ENCODE data around the gene FSIP1. TPM values are rescaled to one million over a fixed set of nuclear protein-coding genes. Genes with fewer than 3 reads are reported as not detected.

Gene FSIP1
- total and polyA plus RNA-seq, 9 donors: 0.13 to 6.8 (median 0.79) TPM

DNA sequence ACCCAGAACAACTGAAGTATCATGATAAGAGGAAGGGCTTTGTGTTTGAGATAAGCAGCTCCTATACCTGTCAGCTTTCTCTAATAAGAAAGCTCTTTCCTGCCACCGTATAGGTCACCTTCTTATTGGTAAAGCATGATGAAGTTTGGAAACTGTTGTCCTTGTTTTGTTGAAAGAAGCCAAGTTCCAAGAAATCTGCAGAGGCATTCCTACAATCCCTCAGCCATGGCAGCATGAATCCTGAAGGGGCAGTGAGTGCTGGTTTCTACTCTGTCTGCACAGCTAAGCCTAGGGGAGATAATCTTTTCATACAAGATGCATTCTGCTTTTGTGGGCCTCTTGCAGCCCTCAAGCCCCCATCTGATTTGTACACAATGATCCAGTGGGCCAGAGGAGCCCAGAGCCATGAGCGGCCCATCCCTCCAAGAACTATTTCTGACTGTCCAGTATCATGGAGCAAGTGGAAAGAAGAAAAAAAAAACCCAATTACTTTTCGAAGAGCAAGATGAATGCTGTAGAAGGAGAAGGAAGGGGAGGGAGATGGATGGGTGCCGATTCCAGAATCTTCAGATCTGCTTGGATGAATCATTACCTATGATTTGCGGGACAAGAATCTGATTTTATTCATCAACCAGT, 203.7 kb downstream of the FSIP1 start:
- Histone ChIP-seq H3K27ac (peak overlapping the region in 1 of 2 donors; percentile 93), H3K36me3 (no peaks in the 10 kb centered on the region), H3K4me1 (ENCODE audit: insufficient read depth) (peaks cover 13% of the 10 kb centered on the region), H3K4me3 (peak overlapping the region; percentile 92), H3K27me3 (no peaks in the 10 kb centered on the region), H3K9me3 (no peaks in the 10 kb centered on the region)
- 39 to 52% (median 50%) methylated on average over 5 of the region's 5 CpGs for WGBS, 3 donors
- DNase-seq: no peak
- intact Hi-C loops (cut with DNase I): loop anchor here in 1 of 4 donors (10.0 kb wide), 1 partner anchor 84 kb away; no protein-coding TSS in a partner anchor
- no peak for TF ChIP-seq POLR2A (IDR thresholded peaks at IDR 0.05)

DNA sequence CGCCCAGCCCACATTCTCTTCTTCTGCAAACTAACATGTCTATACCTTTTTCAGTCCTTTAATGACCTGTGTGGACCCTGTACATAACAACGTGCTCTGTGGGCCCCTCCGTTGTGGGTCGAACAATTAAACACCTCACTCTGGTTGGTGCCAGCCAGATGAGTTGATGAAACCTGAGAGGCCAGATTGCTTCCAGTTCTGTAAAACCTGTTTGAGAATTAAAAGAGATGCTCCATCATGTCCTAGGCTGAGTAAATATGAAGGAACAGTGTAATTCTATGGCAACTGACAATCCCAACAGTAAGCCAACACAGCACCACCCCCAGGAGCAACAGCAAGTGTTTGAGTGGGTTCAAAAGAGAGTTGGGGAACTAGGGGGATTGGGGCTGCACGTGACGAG, 207.5 kb downstream of the FSIP1 start:
- intact Hi-C loops (cut with DNase I): loop anchor here in 1 of 4 donors (10.0 kb wide), 1 partner anchor 80 kb away; no protein-coding TSS in a partner anchor

DNA sequence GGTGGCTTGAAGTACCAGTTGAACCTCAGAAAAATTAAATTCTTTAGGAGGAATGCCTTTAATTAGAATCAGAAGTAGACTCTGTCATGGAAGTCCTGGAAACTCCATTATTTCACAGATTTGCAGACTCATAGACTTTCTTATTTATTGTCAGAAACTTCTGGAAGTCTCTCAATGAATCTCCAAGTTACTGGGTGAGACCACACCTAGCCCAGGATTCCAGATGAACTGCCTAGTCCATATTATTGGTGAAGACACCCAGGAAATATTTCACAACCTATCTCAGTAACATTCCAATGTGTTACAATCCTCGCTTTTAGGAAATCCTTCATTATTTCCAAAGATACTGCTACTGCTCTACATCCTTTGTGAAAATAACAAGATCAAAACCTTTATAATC, 208.2 kb downstream of the FSIP1 start:
- Histone ChIP-seq H3K36me3 (no peaks in the 10 kb centered on the region), H3K9me3 (no peaks in the 10 kb centered on the region), H3K27me3 (no peaks in the 10 kb centered on the region), H3K4me1 (ENCODE audit: insufficient read depth) (peaks cover 3% of the 10 kb centered on the region), H3K4me3 (no peak overlapping the region), H3K27ac (no peak overlapping the region)
- TF ChIP-seq EP300 (IDR thresholded peaks at IDR 0.05) (no peak), POLR2A (IDR thresholded peaks at IDR 0.05) (no peak)
- TF ChIP-seq, protein P1, sequence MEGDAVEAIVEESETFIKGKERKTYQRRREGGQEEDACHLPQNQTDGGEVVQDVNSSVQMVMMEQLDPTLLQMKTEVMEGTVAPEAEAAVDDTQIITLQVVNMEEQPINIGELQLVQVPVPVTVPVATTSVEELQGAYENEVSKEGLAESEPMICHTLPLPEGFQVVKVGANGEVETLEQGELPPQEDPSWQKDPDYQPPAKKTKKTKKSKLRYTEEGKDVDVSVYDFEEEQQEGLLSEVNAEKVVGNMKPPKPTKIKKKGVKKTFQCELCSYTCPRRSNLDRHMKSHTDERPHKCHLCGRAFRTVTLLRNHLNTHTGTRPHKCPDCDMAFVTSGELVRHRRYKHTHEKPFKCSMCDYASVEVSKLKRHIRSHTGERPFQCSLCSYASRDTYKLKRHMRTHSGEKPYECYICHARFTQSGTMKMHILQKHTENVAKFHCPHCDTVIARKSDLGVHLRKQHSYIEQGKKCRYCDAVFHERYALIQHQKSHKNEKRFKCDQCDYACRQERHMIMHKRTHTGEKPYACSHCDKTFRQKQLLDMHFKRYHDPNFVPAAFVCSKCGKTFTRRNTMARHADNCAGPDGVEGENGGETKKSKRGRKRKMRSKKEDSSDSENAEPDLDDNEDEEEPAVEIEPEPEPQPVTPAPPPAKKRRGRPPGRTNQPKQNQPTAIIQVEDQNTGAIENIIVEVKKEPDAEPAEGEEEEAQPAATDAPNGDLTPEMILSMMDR (IDR thresholded peaks at IDR 0.05): no peak
- 52 to 79% (median 57%) methylated on average over 1 of the region's 1 CpG for WGBS, 3 donors
- DNase-seq: no peak
- intact Hi-C loops (cut with DNase I): loop anchor here in 1 of 4 donors (10.0 kb wide), 1 partner anchor 80 kb away; no protein-coding TSS in a partner anchor

More for the DNA sequence above, 207.5 kb downstream of the FSIP1 start:
- H3K9me3 ChIP-seq: no peaks in the 10 kb centered on the region
- H3K4me3 ChIP-seq: no peak overlapping the region
- no peak for TF ChIP-seq EP300 (IDR thresholded peaks at IDR 0.05)
- TF ChIP-seq POLR2A (IDR thresholded peaks at IDR 0.05): no peak
- TF ChIP-seq, protein P1 (IDR thresholded peaks at IDR 0.05): no peak
- WGBS, 3 donors: 93 to 97% (median 96%) methylated on average over 6 of the region's 6 CpGs
- no peaks in the 10 kb centered on the region for H3K27me3 ChIP-seq
- H3K36me3 ChIP-seq: no peaks in the 10 kb centered on the region
- H3K27ac ChIP-seq: no peak overlapping the region
- peaks cover 3% of the 10 kb centered on the region for H3K4me1 ChIP-seq (ENCODE audit: insufficient read depth)
- DNase-seq: no peak

DNA sequence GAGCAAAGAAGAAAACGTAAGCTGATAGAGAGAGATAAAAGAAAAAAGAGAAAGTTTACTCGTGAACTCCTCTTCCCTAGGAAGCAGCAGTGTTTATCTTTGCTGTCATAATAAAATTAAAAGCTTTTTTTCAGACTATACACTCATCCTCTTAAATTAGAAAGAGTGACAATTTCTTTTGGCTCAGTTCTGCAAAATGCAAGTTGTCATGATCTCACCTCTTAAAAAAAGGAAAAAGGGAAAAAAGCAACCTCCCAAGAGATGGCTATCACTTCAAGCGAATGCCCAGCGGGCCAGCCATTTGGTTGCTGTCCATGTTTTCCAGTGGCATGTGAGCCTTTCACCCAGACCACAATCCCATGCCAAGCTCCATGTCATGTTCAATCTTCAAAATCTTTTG, 208.8 kb downstream of the FSIP1 start:
- no peak for DNase-seq
- Histone ChIP-seq H3K4me1 (ENCODE audit: insufficient read depth) (no peaks in the 10 kb centered on the region), H3K36me3 (no peaks in the 10 kb centered on the region), H3K4me3 (no peak overlapping the region), H3K27ac (no peak overlapping the region), H3K9me3 (no peaks in the 10 kb centered on the region), H3K27me3 (no peaks in the 10 kb centered on the region)
- TF ChIP-seq EP300 (IDR thresholded peaks at IDR 0.05) (no peak), POLR2A (IDR thresholded peaks at IDR 0.05) (no peak)
- TF ChIP-seq, protein P1 (IDR thresholded peaks at IDR 0.05): no peak
- WGBS, 3 donors: 57 to 77% (median 70%) methylated on average over 4 of the region's 4 CpGs
- intact Hi-C loops (cut with DNase I): loop anchor here in 1 of 4 donors (10.0 kb wide), 1 partner anchor 79 kb away; no protein-coding TSS in a partner anchor

DNA sequence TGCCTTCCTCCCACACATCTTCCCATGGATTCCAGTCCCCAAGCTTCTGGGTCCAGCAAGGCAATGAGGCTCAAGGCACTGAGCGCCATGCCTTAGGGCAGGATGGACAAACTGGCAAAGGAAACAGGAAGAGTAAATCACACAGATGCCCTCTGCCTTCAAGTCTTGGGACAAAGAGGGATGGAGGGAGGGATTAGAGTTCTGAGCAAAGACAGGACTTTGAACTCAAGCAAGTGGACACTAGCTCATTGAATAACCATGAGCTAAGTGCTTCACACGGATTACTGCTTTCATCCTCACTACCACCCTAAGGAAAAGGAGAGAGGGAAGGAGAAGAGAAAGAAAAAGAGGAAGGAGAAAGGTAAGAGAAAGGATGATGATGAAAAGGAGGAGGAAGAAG, 209.4 kb downstream of the FSIP1 start:
- DNase-seq: no peak
- no peaks in the 10 kb centered on the region for H3K9me3 ChIP-seq
- H3K27me3 ChIP-seq: no peaks in the 10 kb centered on the region
- no peak overlapping the region for H3K27ac ChIP-seq
- H3K4me1 ChIP-seq (ENCODE audit: insufficient read depth): no peaks in the 10 kb centered on the region
- intact Hi-C loops (cut with DNase I): loop anchor here in 1 of 4 donors (10.0 kb wide), 1 partner anchor 78 kb away; no protein-coding TSS in a partner anchor
- H3K4me3 ChIP-seq: no peak overlapping the region
- 93 to 96% (median 95%) methylated on average over 2 of the region's 2 CpGs for WGBS, 3 donors
- no peaks in the 10 kb centered on the region for H3K36me3 ChIP-seq
- TF ChIP-seq, protein P1 (IDR thresholded peaks at IDR 0.05): no peak
- no peak for TF ChIP-seq POLR2A (IDR thresholded peaks at IDR 0.05)
- TF ChIP-seq EP300 (IDR thresholded peaks at IDR 0.05): no peak

Measured in ovary (tissue), 9 donors.